Neural cell (in vitro differentiated cells): ENCODE measurements around the gene CLIC6. TPM values are rescaled to one million over a fixed set of nuclear protein-coding genes. Genes with fewer than 3 reads are reported as not detected.

Source experiments
- H2AFZ ChIP-seq: fragments of 200-600, 300-800 bp; sonication (generic), shearing (Covaris generic); 2 replicates; pipeline ENCODE4 v1.6.0; 2014; ENCODE audit warnings: low read depth, mild to moderate bottlenecking, antibody characterized with exemption, low read length, moderate library complexity
- H3F3A ChIP-seq: fragments of 200-600 bp; shearing (Covaris generic); 2 replicates; pipeline ENCODE4 v1.6.1; 2016; ENCODE audit warnings: mild to moderate bottlenecking, moderate library complexity, mixed read lengths, antibody characterized with exemption, low read length; ENCODE audit not compliant: insufficient read depth, poor library complexity, severe bottlenecking
- H3K27ac ChIP-seq: fragments of 200-600, 300-800 bp; sonication (generic), shearing (Covaris generic); 2 replicates; pipeline ENCODE4 v1.5.1; 2014; ENCODE audit warnings: mild to moderate bottlenecking, low read length, moderate library complexity
- H3K27me3 ChIP-seq: fragments of 300-800, 200-600 bp; sonication (generic), shearing (Covaris generic); 2 replicates; pipeline ENCODE4 v1.6.0; 2014; ENCODE audit warnings: mild to moderate bottlenecking, low read depth, low read length, moderate library complexity; ENCODE audit not compliant: insufficient read depth
- H3K36me3 ChIP-seq: fragments of 300-800, 200-600 bp; sonication (generic), shearing (Covaris generic); 2 replicates; pipeline ENCODE4 v1.5.1; 2014; ENCODE audit warnings: mild to moderate bottlenecking, antibody characterized with exemption, low read length, moderate library complexity; ENCODE audit not compliant: insufficient read depth
- H3K4me2 ChIP-seq: fragments of 300-800, 200-600 bp; sonication (generic), shearing (Covaris generic); 2 replicates; pipeline ENCODE4 v1.6.0; 2014; ENCODE audit warnings: mild to moderate bottlenecking, low read length
- H3K4me3 ChIP-seq: fragments of 300-800, 200-600 bp; sonication (generic), shearing (Covaris generic); 2 replicates; pipeline ENCODE4 v1.5.1; 2014; ENCODE audit warnings: mild to moderate bottlenecking, low read length, moderate library complexity
- H3K79me2 ChIP-seq: fragments of 200-600 bp; shearing (Covaris generic); replicated peaks from 2 replicates; pipeline ENCODE4 v1.6.0; 2014; ENCODE audit warnings: mild to moderate bottlenecking, low read length, moderate library complexity; ENCODE audit not compliant: insufficient read depth
- H3K9ac ChIP-seq: fragments of 300-800, 200-600 bp; sonication (generic), shearing (Covaris generic); 2 replicates; pipeline ENCODE4 v1.6.1; 2016; ENCODE audit warnings: mild to moderate bottlenecking, low read length, mixed read lengths
- H3K9me2 ChIP-seq: fragments of 200-600 bp; shearing (Covaris generic); 2 replicates; pipeline ENCODE4 v1.6.1; 2016; ENCODE audit warnings: mild to moderate bottlenecking, low read length, mixed read lengths; ENCODE audit not compliant: insufficient read depth
- H3K9me3 ChIP-seq: fragments of 200-600, 300-800 bp; sonication (generic), shearing (Covaris generic); 2 replicates; pipeline ENCODE4 v1.6.1; 2016; ENCODE audit warnings: mild to moderate bottlenecking, mixed run types, low read length, moderate library complexity, mixed read lengths
- H4K20me1 ChIP-seq: fragments of 200-600 bp; shearing (Covaris generic); 2 replicates; pipeline ENCODE4 v1.6.1; 2016; ENCODE audit warnings: mild to moderate bottlenecking, mixed run types; ENCODE audit not compliant: insufficient read depth
- CTCF ChIP-seq: fragments of 450-650 bp; IDR thresholded peaks from 2 replicates; pipeline ENCODE4 v1.5.1; 2014; ENCODE audit warnings: antibody characterized with exemption, mild to moderate bottlenecking, moderate library complexity; ENCODE audit not compliant: poor library complexity, severe bottlenecking
- EP300 ChIP-seq: fragments of 450-650 bp; conservative IDR thresholded peaks from 2 replicates; pipeline ENCODE4 v1.6.1; 2014; ENCODE audit warnings: antibody characterized with exemption, mild to moderate bottlenecking, moderate library complexity; ENCODE audit not compliant: poor library complexity, severe bottlenecking
- EZH2 ChIP-seq: fragments of 200-600, 300-800 bp; shearing (Covaris generic), sonication (generic); IDR thresholded peaks from 2 replicates; pipeline ENCODE4 v1.6.1; 2014; ENCODE audit warnings: antibody characterized with exemption, low read length, borderline replicate concordance, mild to moderate bottlenecking; ENCODE audit not compliant: insufficient read depth, poor library complexity, severe bottlenecking
- MXI1 ChIP-seq: fragments of 450-650 bp; conservative IDR thresholded peaks from 2 replicates; pipeline ENCODE4 v1.6.1; 2014; ENCODE audit warnings: antibody characterized with exemption, mild to moderate bottlenecking; ENCODE audit not compliant: poor library complexity, severe bottlenecking
- POLR2AphosphoS5 ChIP-seq: IDR thresholded peaks from 2 replicates; pipeline ENCODE4 v1.6.1; 2012
- RAD21 ChIP-seq: fragments of 450-650 bp; conservative IDR thresholded peaks from 2 replicates; pipeline ENCODE4 v1.6.1; 2014; ENCODE audit warnings: antibody characterized with exemption, mild to moderate bottlenecking, moderate library complexity
- REST ChIP-seq: IDR thresholded peaks from 2 replicates; pipeline ENCODE4 v1.6.1; 2012; ENCODE audit warnings: borderline replicate concordance
- SMC3 ChIP-seq: fragments of 450-650 bp; conservative IDR thresholded peaks from 2 replicates; pipeline ENCODE4 v1.6.1; 2014; ENCODE audit warnings: antibody characterized with exemption, mild to moderate bottlenecking, moderate library complexity; ENCODE audit not compliant: poor library complexity
- TAF1 ChIP-seq: IDR thresholded peaks from 2 replicates; pipeline ENCODE4 v1.6.1; 2012; ENCODE audit warnings: low read depth
- polyA plus RNA-seq: library from polyadenylated mRNA; depleted of rRNA; stranded (reverse); fragments of >200 nt; gene quantifications from 2 replicates; pipeline ENCODE4 v1.2.3, GENCODE V29; 2014

The CLIC6 gene
- polyA plus RNA-seq, 1 donor from 2014 or later = 0.32 TPM

GRCh38 chr21:34734696-34735095 lies 65.9 kb downstream of the CLIC6 start:
- H3K4me3 ChIP-seq = no peak overlapping the region
- H3K9me3 ChIP-seq = no peaks in the 10 kb centered on the region
- H2AFZ ChIP-seq = no peak overlapping the region
- H3K27me3 ChIP-seq = no peaks in the 10 kb centered on the region
- no peak overlapping the region for H3K9ac ChIP-seq
- TF ChIP-seq CTCF (no peak), SMC3 (no peak), POLR2AphosphoS5 (no peak), TAF1 (no peak), EP300 (no peak), MXI1 (no peak), RAD21 (no peak), EZH2 (no peak), REST (no peak)
- H3K79me2 ChIP-seq = no peaks in the 10 kb centered on the region
- H3K9me2 ChIP-seq = no peaks in the 10 kb centered on the region
- H4K20me1 ChIP-seq = no peaks in the 10 kb centered on the region
- no peaks in the 10 kb centered on the region for H3K36me3 ChIP-seq
- no peaks in the 10 kb centered on the region for H3F3A ChIP-seq
- H3K27ac ChIP-seq = no peak overlapping the region
- no peak overlapping the region for H3K4me2 ChIP-seq

- Histone ChIP-seq H3K27me3 (no peaks in the 10 kb centered on the region), H3K9ac (no peak overlapping the region), H2AFZ (no peak overlapping the region), H3K9me3 (no peaks in the 10 kb centered on the region), H3K9me2 (no peaks in the 10 kb centered on the region), H3K36me3 (no peaks in the 10 kb centered on the region), H3K4me3 (no peak overlapping the region), H3K27ac (no peak overlapping the region), H4K20me1 (no peaks in the 10 kb centered on the region), H3F3A (no peaks in the 10 kb centered on the region), H3K79me2 (no peaks in the 10 kb centered on the region), H3K4me2 (no peak overlapping the region)
- TF ChIP-seq EP300 = no peak
- no peak for TF ChIP-seq CTCF
- no peak for TF ChIP-seq REST
- TF ChIP-seq POLR2AphosphoS5 = no peak
- TF ChIP-seq TAF1 = no peak
- no peak for TF ChIP-seq RAD21
- no peak for TF ChIP-seq EZH2
- TF ChIP-seq MXI1 = no peak
- no peak for TF ChIP-seq SMC3
Observed at GRCh38 chr21:34736116-34736874, 67.5 kb downstream of the CLIC6 start.
